WTC11 (cell line): ENCODE measurements around the gene VWA8. TPM values are rescaled to one million over a fixed set of nuclear protein-coding genes. Genes with fewer than 3 reads are reported as not detected.
"Not testable (repeated sequence)": the region's sequence is repeated elsewhere in the genome, so short reads cannot be mapped to it uniquely, and the experiment has no call there.

Source experiments
- ATAC-seq: fragments of 200-7000 bp; cut with Tn5 transposase; 2 replicates; pipeline ENCODE4 v1.10.0; 2021; ENCODE audit warnings: mild to moderate bottlenecking, moderate library complexity
- CTCF ChIA-PET: fragments of 300-600 bp; sonication (Branson Sonifier 250); formaldehyde crosslinking; loops from one replicate; lab custom pipeline; 2021; ENCODE audit warnings: antibody characterized with exemption; lab: Charles Lee
- POLR2A ChIA-PET: fragments of 350-600 bp; sonication (Branson Sonifier 250); formaldehyde crosslinking; loops from one replicate; lab custom pipeline; 2021; ENCODE audit warnings: antibody characterized with exemption; lab: Charles Lee
- DNase-seq: peaks from one replicate; pipeline ENCODE4 v3.0.0; 2021; ENCODE audit warnings: low spot score
- H3K27ac Mint-ChIP-seq: 2 replicates; pipeline ENCODE4 v1.8.0; 2021; ENCODE audit warnings: mixed read lengths
- H3K27me3 Mint-ChIP-seq: 2 replicates; pipeline ENCODE4 v1.8.0; 2021; ENCODE audit warnings: low read depth, mild to moderate bottlenecking, moderate library complexity, mixed read lengths
- H3K36me3 Mint-ChIP-seq: 2 replicates; pipeline ENCODE4 v1.8.0; 2021; ENCODE audit warnings: mixed read lengths
- H3K4me1 Mint-ChIP-seq: 2 replicates; pipeline ENCODE4 v1.8.0; 2022; ENCODE audit warnings: mixed read lengths
- H3K4me3 Mint-ChIP-seq: 2 replicates; pipeline ENCODE4 v1.8.0; 2021; ENCODE audit warnings: mild to moderate bottlenecking, moderate library complexity, mixed read lengths
- H3K9me3 Mint-ChIP-seq: 2 replicates; pipeline ENCODE4 v1.8.0; 2021; ENCODE audit warnings: mixed read lengths
- CREM ChIP-seq: sonication (generic); formaldehyde crosslinking; IDR thresholded peaks from 2 replicates; pipeline ENCODE4 v1.8.1; 2022; ENCODE audit warnings: mild to moderate bottlenecking, missing genetic modification reagents, moderate library complexity
- ELF4 ChIP-seq: sonication (generic); formaldehyde crosslinking; IDR thresholded peaks from 2 replicates; pipeline ENCODE4 v1.8.1; 2022; ENCODE audit warnings: low read depth, mild to moderate bottlenecking, moderate library complexity, missing genetic modification reagents
- FOXP1 ChIP-seq: sonication (generic); formaldehyde crosslinking; IDR thresholded peaks from 2 replicates; pipeline ENCODE4 v1.8.0; 2022; ENCODE audit warnings: missing genetic modification reagents, mild to moderate bottlenecking, moderate library complexity, borderline replicate concordance
- GTF2I ChIP-seq: fragments of 250-450 bp; sonication (Bioruptor Pico); conservative IDR thresholded peaks from 2 replicates; pipeline ENCODE4 v1.4.0; 2021; ENCODE audit warnings: mild to moderate bottlenecking
- MXD4 ChIP-seq: fragments of 250-450 bp; sonication (Bioruptor Pico); IDR thresholded peaks from 2 replicates; pipeline ENCODE4 v1.8.0; 2021; ENCODE audit warnings: mild to moderate bottlenecking, moderate library complexity, borderline replicate concordance
- NFYB ChIP-seq: sonication (generic); formaldehyde crosslinking; conservative IDR thresholded peaks from 2 replicates; pipeline ENCODE4 v1.8.0; 2022; ENCODE audit warnings: low read depth, missing genetic modification reagents
- TEAD1 ChIP-seq: sonication (generic); formaldehyde crosslinking; IDR thresholded peaks from 2 replicates; pipeline ENCODE4 v1.8.0; 2022; ENCODE audit warnings: mild to moderate bottlenecking, missing genetic modification reagents
- TEAD4 ChIP-seq: sonication (generic); formaldehyde crosslinking; IDR thresholded peaks from 2 replicates; pipeline ENCODE4 v1.8.0; 2022; ENCODE audit warnings: mild to moderate bottlenecking, missing genetic modification reagents
- TP53 ChIP-seq: sonication (generic); formaldehyde crosslinking; IDR thresholded peaks from 2 replicates; pipeline ENCODE4 v1.8.1; 2023; ENCODE audit warnings: mild to moderate bottlenecking, missing genetic modification reagents
- ZNF121 ChIP-seq: sonication (generic); formaldehyde crosslinking; IDR thresholded peaks from 2 replicates; pipeline ENCODE4 v1.8.0; 2023; ENCODE audit warnings: missing genetic modification reagents
- ZNF263 ChIP-seq: sonication (generic); formaldehyde crosslinking; IDR thresholded peaks from 2 replicates; pipeline ENCODE4 v1.8.1; 2022; ENCODE audit warnings: low read depth, mild to moderate bottlenecking, moderate library complexity, missing genetic modification reagents
- ZNF671 ChIP-seq: fragments of 250-450 bp; sonication (Bioruptor Pico); IDR thresholded peaks from 2 replicates; pipeline ENCODE4 v1.8.0; 2021; ENCODE audit warnings: mild to moderate bottlenecking
- total RNA-seq: library from RNA; stranded (reverse); gene quantifications from 3 replicates; pipeline ENCODE4 v1.2.3, GENCODE V29; 2021
- TF ChIP-seq, protein P1 (sequence below): fragments of 250-450 bp; sonication (Bioruptor Pico); IDR thresholded peaks from 2 replicates; pipeline ENCODE4 v2.1.2; 2022; ENCODE audit warnings: mild to moderate bottlenecking, moderate library complexity
- TF ChIP-seq, protein P2 (sequence below): sonication (generic); formaldehyde crosslinking; IDR thresholded peaks from 2 replicates; pipeline ENCODE4 v1.8.1; 2023; ENCODE audit warnings: mild to moderate bottlenecking, missing genetic modification reagents
- TF ChIP-seq, protein P3 (sequence below): sonication (generic); formaldehyde crosslinking; IDR thresholded peaks from 2 replicates; pipeline ENCODE4 v1.8.1; 2022; ENCODE audit warnings: mild to moderate bottlenecking, moderate library complexity, missing genetic modification reagents
- TF ChIP-seq, protein P4 (sequence below): sonication (generic); formaldehyde crosslinking; IDR thresholded peaks from 2 replicates; pipeline ENCODE4 v1.8.0; 2022; ENCODE audit warnings: mild to moderate bottlenecking, missing genetic modification reagents
- TF ChIP-seq, protein P5 (sequence below): sonication (generic); formaldehyde crosslinking; IDR thresholded peaks from 2 replicates; pipeline ENCODE4 v1.8.0; 2022; ENCODE audit warnings: mild to moderate bottlenecking, missing genetic modification reagents

VWA8 gene
- total RNA-seq, 1 experiment from 2014 or later: 19.9 TPM

DNA sequence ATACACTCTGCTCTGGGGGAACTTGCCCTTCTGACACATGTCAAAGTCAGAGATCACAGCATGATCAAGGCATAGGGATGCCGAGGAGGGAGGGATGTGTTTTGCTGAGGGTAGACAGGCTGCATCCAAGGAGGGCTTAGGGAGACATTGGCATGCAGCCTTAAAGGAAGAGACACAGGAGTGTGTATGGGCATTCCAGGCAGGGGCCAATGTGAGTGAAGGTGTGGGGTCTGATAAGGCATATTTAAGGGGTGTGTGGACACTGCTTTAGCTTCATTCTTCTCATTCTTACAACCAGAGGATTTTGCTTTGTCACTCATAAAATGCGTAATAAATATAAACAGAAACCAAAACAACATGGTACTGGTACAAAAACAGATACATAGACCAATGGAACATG is 310.2 kb downstream of the VWA8 start:
- peaks cover 11% of the 10 kb centered on the region for H3K9me3 Mint-ChIP-seq
- no peak overlapping the region for H3K27ac Mint-ChIP-seq
- H3K27me3 Mint-ChIP-seq: no peaks in the 10 kb centered on the region
- peaks cover 10% of the 10 kb centered on the region; the same call in 1 of the 2 replicates for H3K36me3 Mint-ChIP-seq
- no peak for TF ChIP-seq ZNF671 (CRISPR knock-in tag)
- TF ChIP-seq GTF2I (CRISPR knock-in tag): no peak
- TF ChIP-seq MXD4 (CRISPR knock-in tag): no peak
- no peak for DNase-seq
- ChIA-PET POLR2A (no interaction called here), CTCF (interaction anchor here (0.6 to 1.3 kb wide), 2 partner anchors 17 to 477 kb away, joined by 3 to 8 read pairs; no protein-coding TSS in a partner anchor)
- no peak overlapping the region for H3K4me3 Mint-ChIP-seq
- H3K4me1 Mint-ChIP-seq: peaks cover 14% of the 10 kb centered on the region
- ATAC-seq: no peak

DNA sequence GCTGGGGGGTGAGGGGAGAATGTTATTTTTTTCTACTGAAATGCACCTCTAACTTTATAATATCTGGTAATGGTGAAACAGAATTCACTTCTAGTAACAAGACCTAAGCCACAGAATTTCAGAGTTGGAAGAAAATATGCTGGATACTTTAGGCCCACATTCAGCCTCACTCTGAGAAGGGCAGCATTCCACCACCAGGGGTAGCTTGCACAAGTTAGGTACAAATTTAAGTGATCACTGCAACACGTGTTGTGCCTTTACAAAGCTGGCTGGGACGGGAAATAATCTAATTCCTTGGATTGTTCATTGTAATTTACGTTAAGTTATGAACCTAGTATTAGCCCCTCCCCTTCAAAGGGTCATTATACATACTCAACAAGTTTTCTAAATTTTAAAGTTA is 311.2 kb downstream of the VWA8 start:
- ATAC-seq (peak; percentile 65), DNase-seq (peak; percentile 21)
- Mint-ChIP-seq H3K4me3 (no peak overlapping the region), H3K27me3 (no peaks in the 10 kb centered on the region), H3K27ac (no peak overlapping the region), H3K4me1 (peaks cover 14% of the 10 kb centered on the region), H3K36me3 (peaks cover 7% of the 10 kb centered on the region; the same call in 1 of the 2 replicates), H3K9me3 (peaks cover 9% of the 10 kb centered on the region)
- TF ChIP-seq ZNF121 (CRISPR knock-in tag): no peak
- no peak for TF ChIP-seq TEAD4 (CRISPR knock-in tag)
- TF ChIP-seq, protein P1, sequence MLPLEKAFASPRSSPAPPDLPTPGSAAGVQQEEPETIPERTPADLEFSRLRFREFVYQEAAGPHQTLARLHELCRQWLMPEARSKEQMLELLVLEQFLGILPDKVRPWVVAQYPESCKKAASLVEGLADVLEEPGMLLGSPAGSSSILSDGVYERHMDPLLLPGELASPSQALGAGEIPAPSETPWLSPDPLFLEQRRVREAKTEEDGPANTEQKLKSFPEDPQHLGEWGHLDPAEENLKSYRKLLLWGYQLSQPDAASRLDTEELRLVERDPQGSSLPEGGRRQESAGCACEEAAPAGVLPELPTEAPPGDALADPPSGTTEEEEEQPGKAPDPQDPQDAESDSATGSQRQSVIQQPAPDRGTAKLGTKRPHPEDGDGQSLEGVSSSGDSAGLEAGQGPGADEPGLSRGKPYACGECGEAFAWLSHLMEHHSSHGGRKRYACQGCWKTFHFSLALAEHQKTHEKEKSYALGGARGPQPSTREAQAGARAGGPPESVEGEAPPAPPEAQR (CRISPR knock-in tag): no peak
- no peak for TF ChIP-seq TEAD1 (CRISPR knock-in tag)
- ChIA-PET POLR2A (no interaction called here), CTCF (interaction anchor here (0.6 to 1.8 kb wide), 10 partner anchors 9 to 279 kb away, joined by 3 to 8 read pairs (median 3); no protein-coding TSS in a partner anchor)

DNA sequence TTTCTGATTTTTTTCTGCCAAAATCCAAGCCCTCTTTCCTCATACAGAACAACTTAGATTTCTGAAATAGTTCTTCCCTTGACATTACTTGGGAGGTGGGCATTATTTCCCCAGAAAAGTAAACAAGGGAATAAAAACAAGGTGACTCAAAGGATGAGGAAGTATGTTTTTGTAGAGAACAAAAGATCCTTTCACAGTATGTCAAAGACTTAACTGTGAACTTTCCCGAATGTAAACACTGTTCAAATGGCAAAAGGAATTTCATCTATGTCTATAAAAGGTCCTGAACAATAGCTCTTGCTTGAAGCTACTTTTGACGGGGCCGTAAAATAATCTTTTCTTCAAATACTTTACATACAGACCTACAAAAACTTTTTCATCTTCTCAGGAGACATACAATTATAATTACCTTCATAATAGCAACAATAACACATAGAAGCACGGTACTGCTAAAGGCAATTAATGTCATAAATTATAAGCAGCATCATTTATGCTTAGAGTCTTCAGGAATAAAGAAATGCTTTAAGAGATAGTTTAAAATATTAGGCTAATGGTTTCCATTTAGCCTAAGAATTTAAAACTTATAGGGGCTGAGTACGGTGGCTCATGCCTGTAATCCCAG is 312.5 kb downstream of the VWA8 start:
- Mint-ChIP-seq H3K4me3 (no peak overlapping the region), H3K27ac (no peak overlapping the region), H3K9me3 (no peaks in the 10 kb centered on the region), H3K4me1 (peaks cover 14% of the 10 kb centered on the region), H3K36me3 (no peaks in the 10 kb centered on the region), H3K27me3 (no peaks in the 10 kb centered on the region)
- TF ChIP-seq, protein P2, sequence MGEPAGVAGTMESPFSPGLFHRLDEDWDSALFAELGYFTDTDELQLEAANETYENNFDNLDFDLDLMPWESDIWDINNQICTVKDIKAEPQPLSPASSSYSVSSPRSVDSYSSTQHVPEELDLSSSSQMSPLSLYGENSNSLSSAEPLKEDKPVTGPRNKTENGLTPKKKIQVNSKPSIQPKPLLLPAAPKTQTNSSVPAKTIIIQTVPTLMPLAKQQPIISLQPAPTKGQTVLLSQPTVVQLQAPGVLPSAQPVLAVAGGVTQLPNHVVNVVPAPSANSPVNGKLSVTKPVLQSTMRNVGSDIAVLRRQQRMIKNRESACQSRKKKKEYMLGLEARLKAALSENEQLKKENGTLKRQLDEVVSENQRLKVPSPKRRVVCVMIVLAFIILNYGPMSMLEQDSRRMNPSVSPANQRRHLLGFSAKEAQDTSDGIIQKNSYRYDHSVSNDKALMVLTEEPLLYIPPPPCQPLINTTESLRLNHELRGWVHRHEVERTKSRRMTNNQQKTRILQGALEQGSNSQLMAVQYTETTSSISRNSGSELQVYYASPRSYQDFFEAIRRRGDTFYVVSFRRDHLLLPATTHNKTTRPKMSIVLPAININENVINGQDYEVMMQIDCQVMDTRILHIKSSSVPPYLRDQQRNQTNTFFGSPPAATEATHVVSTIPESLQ (CRISPR knock-in tag): no peak
- TF ChIP-seq, protein P3, sequence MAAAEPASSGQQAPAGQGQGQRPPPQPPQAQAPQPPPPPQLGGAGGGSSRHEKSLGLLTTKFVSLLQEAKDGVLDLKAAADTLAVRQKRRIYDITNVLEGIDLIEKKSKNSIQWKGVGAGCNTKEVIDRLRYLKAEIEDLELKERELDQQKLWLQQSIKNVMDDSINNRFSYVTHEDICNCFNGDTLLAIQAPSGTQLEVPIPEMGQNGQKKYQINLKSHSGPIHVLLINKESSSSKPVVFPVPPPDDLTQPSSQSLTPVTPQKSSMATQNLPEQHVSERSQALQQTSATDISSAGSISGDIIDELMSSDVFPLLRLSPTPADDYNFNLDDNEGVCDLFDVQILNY (CRISPR knock-in tag): no peak
- TF ChIP-seq TP53 (CRISPR knock-in tag) (no peak), FOXP1 (CRISPR knock-in tag) (no peak), ZNF121 (CRISPR knock-in tag) (no peak), ZNF263 (no peak), ELF4 (CRISPR knock-in tag) (no peak), NFYB (CRISPR knock-in tag) (no peak), CREM (CRISPR knock-in tag) (no peak), MXD4 (CRISPR knock-in tag) (no peak)
- TF ChIP-seq, protein P4, sequence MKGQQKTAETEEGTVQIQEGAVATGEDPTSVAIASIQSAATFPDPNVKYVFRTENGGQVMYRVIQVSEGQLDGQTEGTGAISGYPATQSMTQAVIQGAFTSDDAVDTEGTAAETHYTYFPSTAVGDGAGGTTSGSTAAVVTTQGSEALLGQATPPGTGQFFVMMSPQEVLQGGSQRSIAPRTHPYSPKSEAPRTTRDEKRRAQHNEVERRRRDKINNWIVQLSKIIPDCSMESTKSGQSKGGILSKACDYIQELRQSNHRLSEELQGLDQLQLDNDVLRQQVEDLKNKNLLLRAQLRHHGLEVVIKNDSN (CRISPR knock-in tag): no peak
- TF ChIP-seq, protein P5, sequence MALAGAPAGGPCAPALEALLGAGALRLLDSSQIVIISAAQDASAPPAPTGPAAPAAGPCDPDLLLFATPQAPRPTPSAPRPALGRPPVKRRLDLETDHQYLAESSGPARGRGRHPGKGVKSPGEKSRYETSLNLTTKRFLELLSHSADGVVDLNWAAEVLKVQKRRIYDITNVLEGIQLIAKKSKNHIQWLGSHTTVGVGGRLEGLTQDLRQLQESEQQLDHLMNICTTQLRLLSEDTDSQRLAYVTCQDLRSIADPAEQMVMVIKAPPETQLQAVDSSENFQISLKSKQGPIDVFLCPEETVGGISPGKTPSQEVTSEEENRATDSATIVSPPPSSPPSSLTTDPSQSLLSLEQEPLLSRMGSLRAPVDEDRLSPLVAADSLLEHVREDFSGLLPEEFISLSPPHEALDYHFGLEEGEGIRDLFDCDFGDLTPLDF (CRISPR knock-in tag): no peak
- POLR2A ChIA-PET: no interaction called here
- DNase-seq: no peak
- CTCF ChIA-PET: interaction anchor here (1.8 kb wide), 1 partner anchor 190 kb away, joined by 4 read pairs; no protein-coding TSS in a partner anchor
- no peak for ATAC-seq

DNA sequence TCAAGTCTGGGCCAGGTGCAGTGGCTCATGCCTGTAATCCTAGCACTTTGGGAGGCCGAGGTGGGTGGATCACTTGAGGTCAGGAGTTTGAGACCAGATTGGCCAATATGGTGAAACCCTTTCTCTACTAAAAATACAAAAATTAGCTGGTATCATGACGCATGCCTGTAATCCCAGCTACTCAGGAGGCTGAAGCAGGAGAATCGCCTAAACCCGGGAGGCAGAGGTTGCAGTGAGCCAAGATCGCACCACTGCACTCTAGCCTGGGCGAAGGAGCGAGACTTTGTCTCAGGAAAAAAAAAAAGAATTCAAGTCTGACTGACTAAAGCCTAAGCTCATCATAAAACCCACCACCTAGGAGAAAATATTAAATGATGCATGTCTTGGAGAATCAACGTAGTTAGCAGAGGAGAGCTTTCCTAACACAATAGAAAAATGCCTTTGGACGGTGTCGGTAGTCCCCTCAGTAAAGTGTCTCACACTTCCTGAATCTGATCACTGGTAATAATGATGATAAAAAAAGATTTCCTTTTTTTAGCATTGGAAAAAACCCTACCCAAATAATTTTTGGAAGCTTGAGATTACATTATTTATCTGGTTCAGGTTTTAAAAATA is 313.1 kb downstream of the VWA8 start:
- CTCF ChIA-PET: interaction anchor here (0.6 to 1.8 kb wide), 2 partner anchors 21 to 189 kb away, joined by 3 to 4 read pairs; no protein-coding TSS in a partner anchor
- POLR2A ChIA-PET, H3K27me3 Mint-ChIP-seq, DNase-seq, ATAC-seq, H3K4me3 Mint-ChIP-seq, H3K9me3 Mint-ChIP-seq, H3K36me3 Mint-ChIP-seq: not testable (repeated sequence)
- Mint-ChIP-seq H3K4me1 (peaks cover 14% of the 10 kb centered on the region), H3K27ac (peak overlapping the region; percentile 76; the same call in 1 of the 2 replicates)
